Measurements from ENCODE around the gene FOLR2.

- TF ChIP-seq SUZ12 (IDR thresholded peaks at IDR 0.05) = no peak
- no peak for TF ChIP-seq L3MBTL2 (conservative IDR thresholded peaks at IDR 0.05)
- no peak for TF ChIP-seq ELF4 (IDR thresholded peaks at IDR 0.05)
- TF ChIP-seq CTBP1 (IDR thresholded peaks at IDR 0.05; ENCODE audit: borderline replicate concordance) = no peak
- no peak for TF ChIP-seq FOXM1 (IDR thresholded peaks at IDR 0.05; ENCODE audit: borderline replicate concordance)
- TF ChIP-seq SP1 (IDR thresholded peaks at IDR 0.05) = no peak
- no peak for TF ChIP-seq BHLHE40 (IDR thresholded peaks at IDR 0.05; ENCODE audit: borderline replicate concordance)
- TF ChIP-seq ARNT (IDR thresholded peaks at IDR 0.05) = no peak
These were observed 12.2 kb downstream of the FOLR2 start for GRCh38 chr11:72228844-72229231.

All from HEK293T (cell line).